ENCODE measurements around the gene SEC16A.

SEC16A gene

GRCh38 chr9:136459425-136459824 lies 23.4 kb downstream of the SEC16A start:
- no peak for DNase-seq

GRCh38 chr9:136457326-136457725 lies 25.5 kb downstream of the SEC16A start:
- no peak for DNase-seq

- no peak for DNase-seq
Observed at GRCh38 chr9:136456258-136456657, 26.6 kb downstream of the SEC16A start.

- no peak for DNase-seq
Observed at GRCh38 chr9:136455043-136456002, 27.5 kb downstream of the SEC16A start.

GRCh38 chr9:136454026-136454796 lies 28.6 kb downstream of the SEC16A start:
- DNase-seq, result no peak

GRCh38 chr9:136453326-136453725 lies 29.5 kb downstream of the SEC16A start:
- no peak for DNase-seq

GRCh38 chr9:136451221-136451877 lies 31.5 kb downstream of the SEC16A start:
- no peak for DNase-seq

- DNase-seq, result no peak
Observed at GRCh38 chr9:136448655-136449054, 34.2 kb downstream of the SEC16A start.

GRCh38 chr9:136447173-136447778 lies 35.6 kb downstream of the SEC16A start:
- no peak for DNase-seq

GRCh38 chr9:136445799-136446198 lies 37.0 kb downstream of the SEC16A start:
- DNase-seq, result no peak

- no peak for DNase-seq
Observed at GRCh38 chr9:136444102-136444501, 38.7 kb downstream of the SEC16A start.

GRCh38 chr9:136443687-136444086 lies 39.2 kb downstream of the SEC16A start:
- no peak for DNase-seq

GRCh38 chr9:136443087-136443486 lies 39.8 kb downstream of the SEC16A start:
- no peak for DNase-seq

- DNase-seq, result no peak
Observed at GRCh38 chr9:136442265-136442664, 40.6 kb downstream of the SEC16A start.

- no peak for DNase-seq
Observed at GRCh38 chr9:136441681-136442245, 41.1 kb downstream of the SEC16A start.

GRCh38 chr9:136441191-136441680 lies 41.6 kb downstream of the SEC16A start:
- no peak for DNase-seq

- no peak for DNase-seq
Observed at GRCh38 chr9:136439481-136440408, 43.1 kb downstream of the SEC16A start, which contains the start of gene INPP5E. Gene INPP5E, minus strand, starts transcription at chr9:136439845. Its CDS starts 426 bp downstream, at chr9:136439419.

GRCh38 chr9:136438548-136439480 lies 44.0 kb downstream of the SEC16A start:
- DNase-seq, result no peak

- DNase-seq, result no peak
Observed at GRCh38 chr9:136437839-136438547, 44.8 kb downstream of the SEC16A start.

Data from DMS79 (cell line).